Measurements from ENCODE around the gene PLS3. TPM values are rescaled to one million over a fixed set of nuclear protein-coding genes. Genes with fewer than 3 reads are reported as not detected.
A peak's percentile ranks its signal among the peaks of the same experiment; 100 is the strongest.
"Not testable (repeated sequence)": the region's sequence is repeated elsewhere in the genome, so short reads cannot be mapped to it uniquely, and the experiment has no call there.

Gene PLS3
- total RNA-seq, result 1 to 10 TPM; 3.1 to 3.2 TPM

GRCh38 chrX:115560978-115561604 lies at the start of gene PLS3:
Gene PLS3 (plus strand): TSS chrX:115561174. CDS start chrX:115610251, 49,077 bp downstream.
- Mint-ChIP-seq H3K4me1 (no peaks in the 10 kb centered on the region), H3K27me3 (peaks cover 23% of the 10 kb centered on the region), H3K27ac (no peak within 1 kb of the TSS), H3K36me3 (ENCODE audit: low read depth) (no peaks in the 10 kb centered on the region), H3K9me3 (ENCODE audit: low read depth) (no peaks in the 10 kb centered on the region), H3K4me3 (peak within 1 kb of the TSS; percentile 57)
- ATAC-seq, result peak; percentile 61
- POLR2A ChIA-PET, result no interaction called here
- DNase-seq, result peak; percentile 43
- CTCF ChIA-PET, result interaction anchor here (1.9 kb wide), 1 partner anchor 230 kb away, joined by 4 read pairs; no protein-coding TSS in a partner anchor
- intact Hi-C loops (cut with DNase I, micrococcal nuclease), result loop anchor here in 1 of 2 experiments (5.0 kb wide), 1 partner anchor 229 kb away; no protein-coding TSS in a partner anchor

- H3K27me3 Mint-ChIP-seq, result no peaks in the 10 kb centered on the region
- ChIA-PET CTCF (no interaction called here), POLR2A (no interaction called here)
- intact Hi-C loops (cut with DNase I, micrococcal nuclease), result no loop called here
- no peak overlapping the region for H3K27ac Mint-ChIP-seq
- no peak overlapping the region for H3K4me3 Mint-ChIP-seq
- DNase-seq, result no peak
- no peaks in the 10 kb centered on the region for H3K36me3 Mint-ChIP-seq (ENCODE audit: low read depth)
- no peaks in the 10 kb centered on the region for H3K9me3 Mint-ChIP-seq (ENCODE audit: low read depth)
- no peaks in the 10 kb centered on the region for H3K4me1 Mint-ChIP-seq
- no peak for ATAC-seq
These were observed 42.9 kb upstream of the PLS3 start for GRCh38 chrX:115518113-115518512.

- Mint-ChIP-seq H3K27ac (no peak overlapping the region), H3K4me1 (no peaks in the 10 kb centered on the region), H3K36me3 (ENCODE audit: low read depth) (no peaks in the 10 kb centered on the region), H3K27me3 (no peaks in the 10 kb centered on the region), H3K4me3 (no peak overlapping the region), H3K9me3 (ENCODE audit: low read depth) (no peaks in the 10 kb centered on the region)
- intact Hi-C loops (cut with DNase I, micrococcal nuclease), result no loop called here
- ChIA-PET CTCF (interaction anchor here (0.6 kb wide), 1 partner anchor 237 kb away, joined by 6 read pairs; no protein-coding TSS in a partner anchor), POLR2A (no interaction called here)
- DNase-seq, result no peak
- no peak for ATAC-seq
These were observed 39.2 kb upstream of the PLS3 start for GRCh38 chrX:115521741-115522140.

GRCh38 chrX:115522952-115523351 lies 38.0 kb upstream of the PLS3 start:
- DNase-seq (no peak), ATAC-seq (no peak)
- intact Hi-C loops (cut with DNase I, micrococcal nuclease), result no loop called here
- H3K27ac Mint-ChIP-seq, result no peak overlapping the region
- no peaks in the 10 kb centered on the region for H3K36me3 Mint-ChIP-seq (ENCODE audit: low read depth)
- CTCF ChIA-PET, result no interaction called here
- H3K4me1 Mint-ChIP-seq, result no peaks in the 10 kb centered on the region
- no peak overlapping the region for H3K4me3 Mint-ChIP-seq
- H3K9me3 Mint-ChIP-seq (ENCODE audit: low read depth), result no peaks in the 10 kb centered on the region
- H3K27me3 Mint-ChIP-seq, result no peaks in the 10 kb centered on the region
- POLR2A ChIA-PET, result no interaction called here

- intact Hi-C loops (cut with DNase I, micrococcal nuclease), result no loop called here
These were observed 35.5 kb upstream of the PLS3 start for GRCh38 chrX:115525486-115525885.

GRCh38 chrX:115531818-115532403 lies 29.1 kb upstream of the PLS3 start:
- H3K4me3 Mint-ChIP-seq, result no peak overlapping the region
- ChIA-PET CTCF (interaction anchor here (0.8 kb wide), 1 partner anchor 28 kb away, joined by 3 read pairs; no protein-coding TSS in a partner anchor), POLR2A (no interaction called here)
- H3K27me3 Mint-ChIP-seq, result peaks cover 2% of the 10 kb centered on the region
- H3K36me3 Mint-ChIP-seq (ENCODE audit: low read depth), result no peaks in the 10 kb centered on the region
- intact Hi-C loops (cut with DNase I, micrococcal nuclease), result no loop called here
- no peak overlapping the region for H3K27ac Mint-ChIP-seq
- ATAC-seq, result no peak
- H3K9me3 Mint-ChIP-seq (ENCODE audit: low read depth), result no peaks in the 10 kb centered on the region
- DNase-seq, result no peak
- H3K4me1 Mint-ChIP-seq, result no peaks in the 10 kb centered on the region

More at GRCh38 chrX:115525486-115525885, 35.5 kb upstream of the PLS3 start:
- Mint-ChIP-seq H3K27ac (no peak overlapping the region), H3K27me3 (no peaks in the 10 kb centered on the region), H3K4me3 (no peak overlapping the region), H3K36me3 (ENCODE audit: low read depth) (no peaks in the 10 kb centered on the region), H3K4me1 (no peaks in the 10 kb centered on the region), H3K9me3 (ENCODE audit: low read depth) (no peaks in the 10 kb centered on the region)
- DNase-seq, result no peak
- ChIA-PET CTCF (no interaction called here), POLR2A (no interaction called here)
- ATAC-seq, result no peak

- H3K27me3 Mint-ChIP-seq, result peaks cover 2% of the 10 kb centered on the region
- H3K27ac Mint-ChIP-seq, result no peak overlapping the region
- ATAC-seq (no peak), DNase-seq (no peak)
- no peak overlapping the region for H3K4me3 Mint-ChIP-seq
- ChIA-PET POLR2A (interaction anchor here (0.6 kb wide), 1 partner anchor 12 kb away, joined by 3 read pairs; no protein-coding TSS in a partner anchor), CTCF (no interaction called here)
- H3K9me3 Mint-ChIP-seq (ENCODE audit: low read depth), result no peaks in the 10 kb centered on the region
- intact Hi-C loops (cut with DNase I, micrococcal nuclease), result no loop called here
- no peaks in the 10 kb centered on the region for H3K36me3 Mint-ChIP-seq (ENCODE audit: low read depth)
- H3K4me1 Mint-ChIP-seq, result no peaks in the 10 kb centered on the region
These were observed 27.5 kb upstream of the PLS3 start for GRCh38 chrX:115533485-115533884.

GRCh38 chrX:115534383-115534782 lies 26.6 kb upstream of the PLS3 start:
- Mint-ChIP-seq H3K4me3 (no peak overlapping the region), H3K9me3 (ENCODE audit: low read depth) (no peaks in the 10 kb centered on the region), H3K36me3 (ENCODE audit: low read depth) (no peaks in the 10 kb centered on the region), H3K27me3 (peaks cover 2% of the 10 kb centered on the region), H3K4me1 (no peaks in the 10 kb centered on the region), H3K27ac (no peak overlapping the region)
- ATAC-seq, result no peak
- intact Hi-C loops (cut with DNase I, micrococcal nuclease), result no loop called here
- no peak for DNase-seq
- POLR2A ChIA-PET, result no interaction called here
- CTCF ChIA-PET, result no interaction called here

- H3K36me3 Mint-ChIP-seq (ENCODE audit: low read depth), result no peaks in the 10 kb centered on the region
- no peak for DNase-seq
These were observed 25.6 kb upstream of the PLS3 start for GRCh38 chrX:115535421-115535820.

GRCh38 chrX:115535844-115536243 lies 25.1 kb upstream of the PLS3 start:
- ATAC-seq (no peak), DNase-seq (no peak)
- H3K9me3 Mint-ChIP-seq (ENCODE audit: low read depth), result no peaks in the 10 kb centered on the region
- H3K36me3 Mint-ChIP-seq (ENCODE audit: low read depth), result no peaks in the 10 kb centered on the region
- no peaks in the 10 kb centered on the region for H3K4me1 Mint-ChIP-seq
- ChIA-PET POLR2A (no interaction called here), CTCF (interaction anchor here (0.8 kb wide), 1 partner anchor 10 kb away, joined by 3 read pairs; no protein-coding TSS in a partner anchor)
- no peak overlapping the region for H3K4me3 Mint-ChIP-seq
- peaks cover 2% of the 10 kb centered on the region for H3K27me3 Mint-ChIP-seq
- H3K27ac Mint-ChIP-seq, result no peak overlapping the region
- intact Hi-C loops (cut with DNase I, micrococcal nuclease), result no loop called here

More at GRCh38 chrX:115535421-115535820, 25.6 kb upstream of the PLS3 start:
- Mint-ChIP-seq H3K9me3 (ENCODE audit: low read depth) (no peaks in the 10 kb centered on the region), H3K4me3 (no peak overlapping the region), H3K27ac (no peak overlapping the region), H3K4me1 (no peaks in the 10 kb centered on the region), H3K27me3 (peaks cover 2% of the 10 kb centered on the region)
- ChIA-PET CTCF (interaction anchor here (0.8 kb wide), 1 partner anchor 11 kb away, joined by 3 read pairs; no protein-coding TSS in a partner anchor), POLR2A (no interaction called here)
- intact Hi-C loops (cut with DNase I, micrococcal nuclease), result no loop called here
- ATAC-seq, result no peak

GRCh38 chrX:115539841-115540240 lies 21.1 kb upstream of the PLS3 start:
- Mint-ChIP-seq H3K36me3 (ENCODE audit: low read depth) (no peaks in the 10 kb centered on the region), H3K4me1 (no peaks in the 10 kb centered on the region), H3K27me3 (no peaks in the 10 kb centered on the region), H3K4me3 (no peak overlapping the region), H3K9me3 (ENCODE audit: low read depth) (no peaks in the 10 kb centered on the region), H3K27ac (no peak overlapping the region)
- intact Hi-C loops (cut with DNase I, micrococcal nuclease), result no loop called here
- DNase-seq (no peak), ATAC-seq (no peak)
- ChIA-PET CTCF (no interaction called here), POLR2A (no interaction called here)

- H3K4me3 Mint-ChIP-seq; H3K9me3 Mint-ChIP-seq (ENCODE audit: low read depth); H3K27ac Mint-ChIP-seq; CTCF ChIA-PET; H3K27me3 Mint-ChIP-seq; intact Hi-C loops (cut with DNase I, micrococcal nuclease); POLR2A ChIA-PET; ATAC-seq; H3K4me1 Mint-ChIP-seq; H3K36me3 Mint-ChIP-seq (ENCODE audit: low read depth); DNase-seq: not testable (repeated sequence)
These were observed 19.9 kb upstream of the PLS3 start for GRCh38 chrX:115541045-115541444.

Data from activated CD4-positive, alpha-beta T cell treated with anti-CD3 and anti-CD28 coated beads for 36 hours (primary cell).